Fibroblast of lung (primary cell): Measurements from ENCODE around the gene PARD6B. TPM values are rescaled to one million over a fixed set of nuclear protein-coding genes. Genes with fewer than 3 reads are reported as not detected.

Experiments used
- DNase-seq, 2 donors: peaks; one replicate each; pipeline versions ENCODE4 v3.0.0 to v3.0.0-alpha.2; 2010; ENCODE audit warnings: low read depth in 2 of 2
- H2AFZ ChIP-seq: 2 replicates; pipeline ENCODE4 v1.5.1; 2012; ENCODE audit warnings: low read length, control low read depth, inconsistent platforms
- H3K27ac ChIP-seq: 2 replicates; pipeline ENCODE4 v1.5.1; 2011; ENCODE audit warnings: low read length, control low read depth; ENCODE audit not compliant: insufficient read depth
- H3K27me3 ChIP-seq: 2 replicates; pipeline ENCODE4 v1.5.1; 2011; ENCODE audit warnings: mild to moderate bottlenecking, low read length; ENCODE audit not compliant: control insufficient read depth, insufficient read depth
- H3K36me3 ChIP-seq: 2 replicates; pipeline ENCODE4 v1.5.1; 2011; ENCODE audit warnings: low read length; ENCODE audit not compliant: control insufficient read depth, insufficient read depth
- H3K4me1 ChIP-seq: 2 replicates; pipeline ENCODE4 v1.5.1; 2011; ENCODE audit warnings: low read length; ENCODE audit not compliant: control insufficient read depth, insufficient read depth; ENCODE audit errors: extremely low read depth
- H3K4me2 ChIP-seq: 2 replicates; pipeline ENCODE4 v1.5.1; 2011; ENCODE audit warnings: low read length, control low read depth; ENCODE audit not compliant: insufficient read depth; ENCODE audit errors: extremely low read depth
- H3K4me3 ChIP-seq, 4 experiments: fragments of 200-600 bp in 1 of 4; sonication (generic) in 1 of 4; replicated peaks in 1 of 4; 2 replicates each; pipeline ENCODE4 v1.5.1; 2011 to 2016; ENCODE audit warnings: low read length in 4 of 4, low read depth in 3 of 4, mild to moderate bottlenecking in 3 of 4, control low read depth in 2 of 4, inconsistent platforms in 1 of 4, mixed read lengths in 1 of 4; ENCODE audit not compliant: insufficient read depth in 1 of 4; ENCODE audit errors: control extremely low read depth in 1 of 4
- H3K79me2 ChIP-seq: 2 replicates; pipeline ENCODE4 v1.5.1; 2012; ENCODE audit warnings: mild to moderate bottlenecking, low read length, inconsistent platforms; ENCODE audit not compliant: control insufficient read depth, insufficient read depth
- H3K9ac ChIP-seq: 2 replicates; pipeline ENCODE4 v1.5.1; 2011; ENCODE audit warnings: mild to moderate bottlenecking, low read length, control low read depth; ENCODE audit not compliant: insufficient read depth
- H3K9me3 ChIP-seq: 2 replicates; pipeline ENCODE4 v1.5.1; 2012; ENCODE audit warnings: low read depth, low read length; ENCODE audit not compliant: control insufficient read depth, insufficient read depth
- H4K20me1 ChIP-seq: 2 replicates; pipeline ENCODE4 v1.5.1; 2011; ENCODE audit warnings: low read length; ENCODE audit not compliant: control insufficient read depth, insufficient read depth; ENCODE audit errors: extremely low read depth
- EZH2 ChIP-seq: IDR thresholded peaks from 2 replicates; pipeline ENCODE4 v1.5.1; 2012; ENCODE audit warnings: low read length, control low read depth, mild to moderate bottlenecking; ENCODE audit errors: missing control alignments
- polyA plus RNA-seq, 2 donors: library from polyadenylated mRNA; depleted of rRNA in 1 of 2; stranded (reverse) in 1 of 2; unstranded in 1 of 2; fragments of >200 nt; gene quantifications; 2 replicates each; pipeline ENCODE4 v1.2.1, GENCODE V29; 2011 to 2012; ENCODE audit warnings: missing spikeins in 1 of 2
- total RNA-seq: library from RNA; depleted of rRNA; stranded (reverse); fragments of >200 nt; gene quantifications from 2 replicates; pipeline ENCODE4 v1.2.1, GENCODE V29; 2014
- TF ChIP-seq, protein P1 (sequence below), 2 donors: IDR thresholded peaks in 1 of 2; conservative IDR thresholded peaks in 1 of 2; 1 replicate in 1 of 2; 2 replicates in 1 of 2; pipeline ENCODE4 v1.5.1; 2011 to 2012; ENCODE audit warnings: low read length in 2 of 2, control low read depth in 1 of 2, inconsistent platforms in 1 of 2, low read depth in 1 of 2, mild to moderate bottlenecking in 1 of 2

PARD6B gene
- total and polyA plus RNA-seq, 2 donors (not counting 1 experiment from before 2014, with no cell fraction given): 0.30 to 0.83 TPM

DNA sequence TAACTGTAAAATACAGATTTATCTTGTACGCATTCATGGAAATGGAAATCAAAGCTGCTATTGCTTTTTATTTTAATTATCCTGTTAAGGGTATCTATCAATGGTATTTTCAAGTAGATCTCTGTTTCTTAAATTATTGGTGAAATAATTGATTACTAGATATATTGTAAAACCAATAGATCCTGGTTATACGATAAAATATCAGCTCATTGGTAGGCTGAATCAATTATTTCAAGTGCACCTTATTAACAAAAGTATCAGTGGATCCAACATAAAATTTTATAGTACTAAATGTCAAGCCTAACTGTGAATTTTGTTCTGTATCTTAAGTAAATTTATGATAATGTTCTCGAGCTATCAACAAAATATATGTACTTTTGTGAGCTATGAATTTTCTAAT, 21.8 kb downstream of the PARD6B start:
- Histone ChIP-seq H3K9me3 (no peaks in the 10 kb centered on the region), H3K27me3 (no peaks in the 10 kb centered on the region), H3K9ac (no peak overlapping the region), H3K4me1 (no peaks in the 10 kb centered on the region), H3K4me3 (no peak overlapping the region), H2AFZ (no peak overlapping the region), H3K36me3 (no peaks in the 10 kb centered on the region), H3K27ac (no peak overlapping the region), H3K79me2 (no peaks in the 10 kb centered on the region), H4K20me1 (no peaks in the 10 kb centered on the region), H3K4me2 (no peak overlapping the region)
- no peak for TF ChIP-seq EZH2
- no peak for DNase-seq

DNA sequence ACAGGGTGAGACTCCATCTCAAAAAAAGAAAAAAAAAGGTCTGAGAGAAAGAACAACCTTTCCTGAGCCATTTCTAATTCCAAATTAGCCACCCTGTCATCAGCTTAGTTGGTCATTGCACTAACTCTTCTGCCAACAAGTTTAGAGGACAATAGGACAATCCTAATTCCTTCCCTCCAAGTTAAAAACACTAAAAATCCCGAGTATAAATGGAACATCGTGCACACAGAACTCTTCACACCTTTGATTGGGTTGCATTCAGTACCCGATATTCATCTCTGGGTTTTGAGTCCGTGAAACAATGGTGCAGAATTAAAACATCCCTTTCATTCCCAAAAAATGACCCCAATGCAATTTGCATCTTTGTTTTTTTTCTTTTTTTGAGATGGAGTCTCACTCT, 23.0 kb downstream of the PARD6B start:
- Histone ChIP-seq H3K4me2 (no peak overlapping the region), H3K79me2 (no peaks in the 10 kb centered on the region), H3K9me3 (no peaks in the 10 kb centered on the region), H2AFZ (no peak overlapping the region), H4K20me1 (no peaks in the 10 kb centered on the region), H3K4me1 (no peaks in the 10 kb centered on the region), H3K4me3 (no peak overlapping the region), H3K36me3 (no peaks in the 10 kb centered on the region), H3K27me3 (no peaks in the 10 kb centered on the region), H3K9ac (no peak overlapping the region), H3K27ac (no peak overlapping the region)
- no peak for DNase-seq
- no peak for TF ChIP-seq EZH2
- TF ChIP-seq, protein P1, sequence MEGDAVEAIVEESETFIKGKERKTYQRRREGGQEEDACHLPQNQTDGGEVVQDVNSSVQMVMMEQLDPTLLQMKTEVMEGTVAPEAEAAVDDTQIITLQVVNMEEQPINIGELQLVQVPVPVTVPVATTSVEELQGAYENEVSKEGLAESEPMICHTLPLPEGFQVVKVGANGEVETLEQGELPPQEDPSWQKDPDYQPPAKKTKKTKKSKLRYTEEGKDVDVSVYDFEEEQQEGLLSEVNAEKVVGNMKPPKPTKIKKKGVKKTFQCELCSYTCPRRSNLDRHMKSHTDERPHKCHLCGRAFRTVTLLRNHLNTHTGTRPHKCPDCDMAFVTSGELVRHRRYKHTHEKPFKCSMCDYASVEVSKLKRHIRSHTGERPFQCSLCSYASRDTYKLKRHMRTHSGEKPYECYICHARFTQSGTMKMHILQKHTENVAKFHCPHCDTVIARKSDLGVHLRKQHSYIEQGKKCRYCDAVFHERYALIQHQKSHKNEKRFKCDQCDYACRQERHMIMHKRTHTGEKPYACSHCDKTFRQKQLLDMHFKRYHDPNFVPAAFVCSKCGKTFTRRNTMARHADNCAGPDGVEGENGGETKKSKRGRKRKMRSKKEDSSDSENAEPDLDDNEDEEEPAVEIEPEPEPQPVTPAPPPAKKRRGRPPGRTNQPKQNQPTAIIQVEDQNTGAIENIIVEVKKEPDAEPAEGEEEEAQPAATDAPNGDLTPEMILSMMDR (conservative IDR thresholded peaks at IDR 0.05 in 1 of 2, IDR thresholded peaks at IDR 0.05 in 1 of 2; ENCODE audit: low read depth in 1 of 2, low read length in 2 of 2): no peak

DNA sequence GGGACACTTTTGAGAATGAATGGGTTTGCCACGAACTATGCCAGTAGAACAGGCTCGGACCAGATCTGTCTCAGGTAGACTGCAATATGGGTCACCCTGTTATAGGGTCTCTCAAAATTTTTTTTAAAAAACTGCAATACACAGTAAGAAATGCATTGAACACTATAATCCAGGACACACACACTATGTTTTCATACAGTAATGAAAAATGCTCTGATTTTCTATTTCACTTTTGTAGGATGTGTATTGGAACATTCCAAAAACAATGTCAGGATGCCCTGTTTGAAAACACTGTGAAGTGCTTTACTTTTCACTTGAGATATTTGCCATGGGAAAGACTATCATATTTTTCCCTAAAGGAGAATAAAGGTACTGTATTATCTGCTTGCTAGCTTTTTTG, 25.1 kb downstream of the PARD6B start:
- no peaks in the 10 kb centered on the region for H3K79me2 ChIP-seq
- no peaks in the 10 kb centered on the region for H3K36me3 ChIP-seq
- H4K20me1 ChIP-seq: no peaks in the 10 kb centered on the region
- no peak overlapping the region for H3K27ac ChIP-seq
- H3K4me3 ChIP-seq: no peak overlapping the region
- H3K4me1 ChIP-seq: no peaks in the 10 kb centered on the region
- no peak for TF ChIP-seq EZH2
- TF ChIP-seq, protein P1 (conservative IDR thresholded peaks at IDR 0.05 in 1 of 2, IDR thresholded peaks at IDR 0.05 in 1 of 2; ENCODE audit: low read depth in 1 of 2, low read length in 2 of 2): no peak
- no peak overlapping the region for H2AFZ ChIP-seq
- no peaks in the 10 kb centered on the region for H3K27me3 ChIP-seq
- no peak overlapping the region for H3K9ac ChIP-seq
- H3K4me2 ChIP-seq: no peak overlapping the region
- H3K9me3 ChIP-seq: no peaks in the 10 kb centered on the region
- DNase-seq: no peak
